Kidney (tissue), 14 donors: Measurements from ENCODE around the gene COL4A5. TPM values are rescaled to one million over a fixed set of nuclear protein-coding genes. Genes with fewer than 3 reads are reported as not detected.

Experiments used
- DNase-seq, 5 donors: peaks; one replicate each; pipeline ENCODE4 v3.0.0-alpha.2; 2013 to 2020
- FAIRE-seq: peaks from 2 replicates; lab custom pipeline; 2012; peaks lifted over from hg19 to GRCh38; lab: Jason Lieb, UNC
- H3K27ac ChIP-seq, 2 donors: one replicate each; pipeline ENCODE4 v1.7.0; 2013; ENCODE audit warnings: low read depth in 2 of 2, low read length in 2 of 2, inconsistent platforms in 1 of 2
- H3K27me3 ChIP-seq: one replicate; pipeline ENCODE4 v1.7.1; 2013; ENCODE audit warnings: low read length, inconsistent platforms; ENCODE audit not compliant: control insufficient read depth, insufficient read depth
- H3K36me3 ChIP-seq, 3 donors: one replicate each; pipeline versions ENCODE4 v1.7.0 to v1.7.1; 2013; ENCODE audit warnings: low read length in 3 of 3, control low read depth in 1 of 3, inconsistent platforms in 1 of 3; ENCODE audit not compliant: insufficient read depth in 3 of 3, control insufficient read depth in 2 of 3
- H3K4me1 ChIP-seq, 3 donors: one replicate each; pipeline versions ENCODE4 v1.7.0 to v1.7.1; 2013; ENCODE audit warnings: low read length in 3 of 3, inconsistent platforms in 1 of 3, low read depth in 1 of 3; ENCODE audit not compliant: control insufficient read depth in 2 of 3, insufficient read depth in 2 of 3
- H3K4me3 ChIP-seq, 3 donors: one replicate each; pipeline versions ENCODE4 v1.7.0 to v1.8.1; 2013; ENCODE audit warnings: low read length in 3 of 3, control low read depth in 1 of 3, inconsistent platforms in 1 of 3
- H3K9ac ChIP-seq, 3 donors: one replicate each; pipeline versions ENCODE4 v1.7.0 to v1.7.1; 2013; ENCODE audit warnings: low read length in 3 of 3, control low read depth in 1 of 3, inconsistent platforms in 1 of 3
- H3K9me3 ChIP-seq, 3 donors: one replicate each; pipeline versions ENCODE4 v1.7.0 to v1.7.1; 2013; ENCODE audit warnings: low read length in 3 of 3, control low read depth in 1 of 3, inconsistent platforms in 1 of 3; ENCODE audit not compliant: control insufficient read depth in 2 of 3, insufficient read depth in 1 of 3
- intact Hi-C: fragments of 100-400 bp; cut with DNase I; formaldehyde crosslinking; loops from one replicate; pipeline ENCODE4 v1.11.1; 2022
- polyA plus RNA-seq: library from polyadenylated mRNA; stranded (reverse); fragments of 350-450 nt; fragmentation: Illumina TruSeq; extraction: RNeasy Lipid Tissue Mini Kit (QIAGEN cat#74804); gene quantifications from one replicate; pipeline ENCODE4 v1.2.3, GENCODE V29; 2014; ENCODE audit warnings: low read depth, low replicate concordance; ENCODE audit not compliant: insufficient read depth
- total RNA-seq: library from RNA; stranded (reverse); fragmentation: NEBNext Ultra II Directional; extraction: Animal tissue kit (Norgen Biotek cat#: 25700); gene quantifications from one replicate; pipeline ENCODE4 v1.2.1, GENCODE V29; 2021
- TF ChIP-seq, protein P1 (sequence below): IDR thresholded peaks from 3 replicates; pipeline ENCODE4 v1.5.1; 2012; ENCODE audit warnings: mild to moderate bottlenecking, moderate library complexity, borderline replicate concordance; ENCODE audit not compliant: insufficient read depth; ENCODE audit errors: extremely low read depth
- donor health status: control.
- donor health status: control.
- donor health status: control.
- donor health status: control.
- donor health status: control.
- donor health status: DM: yes; HTN: yes; CAD: no.
- donor health status: Normal renal cell carcinoma (clear cell type).

COL4A5 gene
- total and polyA plus RNA-seq, 2 donors from 2014 or later, result 11.9 to 23.9 TPM

DNA sequence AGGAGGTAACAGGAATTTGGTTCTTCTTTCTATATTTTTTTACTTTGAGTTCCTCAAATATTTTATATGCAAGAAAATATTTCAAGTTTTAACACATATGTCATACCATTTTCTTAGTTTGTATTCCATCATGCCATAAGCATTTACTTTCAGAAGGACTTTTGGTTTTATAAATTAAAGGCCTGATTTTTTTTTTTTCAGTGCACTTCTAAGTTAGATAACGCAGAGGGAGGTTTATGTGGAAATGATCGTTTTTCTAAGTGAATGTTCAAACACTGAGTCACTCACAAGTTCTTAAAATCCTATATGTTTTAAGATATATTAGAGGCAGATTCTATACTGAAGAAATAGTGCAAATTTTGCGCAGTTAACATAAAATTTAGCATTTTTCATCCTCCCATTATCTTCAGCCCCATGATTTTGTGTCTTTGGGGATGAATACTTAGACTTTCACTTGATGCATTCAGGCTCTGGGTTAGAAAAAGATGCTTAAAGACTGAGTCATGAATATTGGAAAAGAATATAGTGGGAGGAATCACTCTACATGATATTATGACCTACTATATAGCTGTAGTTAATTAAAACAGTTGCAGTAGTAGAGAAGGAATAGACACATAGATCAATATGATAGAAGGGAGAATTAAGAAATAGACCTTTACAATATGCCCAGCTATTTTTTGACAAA is 54.9 kb downstream of the COL4A5 start:
- DNase-seq (no peak), FAIRE-seq (peak; percentile 75)
- H3K27ac ChIP-seq, result no peak overlapping the region
- H3K9ac ChIP-seq, result no peak overlapping the region
- TF ChIP-seq, protein P1, sequence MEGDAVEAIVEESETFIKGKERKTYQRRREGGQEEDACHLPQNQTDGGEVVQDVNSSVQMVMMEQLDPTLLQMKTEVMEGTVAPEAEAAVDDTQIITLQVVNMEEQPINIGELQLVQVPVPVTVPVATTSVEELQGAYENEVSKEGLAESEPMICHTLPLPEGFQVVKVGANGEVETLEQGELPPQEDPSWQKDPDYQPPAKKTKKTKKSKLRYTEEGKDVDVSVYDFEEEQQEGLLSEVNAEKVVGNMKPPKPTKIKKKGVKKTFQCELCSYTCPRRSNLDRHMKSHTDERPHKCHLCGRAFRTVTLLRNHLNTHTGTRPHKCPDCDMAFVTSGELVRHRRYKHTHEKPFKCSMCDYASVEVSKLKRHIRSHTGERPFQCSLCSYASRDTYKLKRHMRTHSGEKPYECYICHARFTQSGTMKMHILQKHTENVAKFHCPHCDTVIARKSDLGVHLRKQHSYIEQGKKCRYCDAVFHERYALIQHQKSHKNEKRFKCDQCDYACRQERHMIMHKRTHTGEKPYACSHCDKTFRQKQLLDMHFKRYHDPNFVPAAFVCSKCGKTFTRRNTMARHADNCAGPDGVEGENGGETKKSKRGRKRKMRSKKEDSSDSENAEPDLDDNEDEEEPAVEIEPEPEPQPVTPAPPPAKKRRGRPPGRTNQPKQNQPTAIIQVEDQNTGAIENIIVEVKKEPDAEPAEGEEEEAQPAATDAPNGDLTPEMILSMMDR, result no peak
- no peaks in the 10 kb centered on the region for H3K27me3 ChIP-seq
- intact Hi-C loops, result no loop called here
- no peaks in the 10 kb centered on the region for H3K36me3 ChIP-seq
- H3K4me1 ChIP-seq, result no peaks in the 10 kb centered on the region
- no peaks in the 10 kb centered on the region for H3K9me3 ChIP-seq
- H3K4me3 ChIP-seq, result no peak overlapping the region

DNA sequence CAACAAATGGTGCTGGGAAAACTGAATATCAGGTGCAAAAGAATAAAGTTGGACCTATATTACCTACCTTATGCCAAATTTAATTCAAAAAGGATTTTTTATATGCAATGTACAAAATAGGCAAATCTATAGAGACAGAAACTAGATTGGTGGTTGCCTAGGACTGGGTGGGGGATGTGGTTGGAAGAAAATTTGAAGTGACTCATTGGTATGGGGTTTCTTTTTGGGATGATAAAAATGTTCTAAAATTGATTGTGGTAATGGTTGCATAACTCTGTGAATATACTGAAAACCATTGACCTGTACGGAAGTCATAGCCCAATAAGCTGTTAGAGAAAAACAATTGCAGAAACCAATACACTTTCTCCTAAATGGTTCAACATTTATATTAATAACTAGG is 72.1 kb downstream of the COL4A5 start:
- Histone ChIP-seq H3K9ac (no peak overlapping the region), H3K27ac (no peak overlapping the region), H3K27me3 (no peaks in the 10 kb centered on the region), H3K4me1 (no peaks in the 10 kb centered on the region), H3K36me3 (no peaks in the 10 kb centered on the region), H3K9me3 (no peaks in the 10 kb centered on the region), H3K4me3 (no peak overlapping the region)
- TF ChIP-seq, protein P1, result no peak
- DNase-seq (no peak), FAIRE-seq (no peak)
- intact Hi-C loops, result no loop called here

DNA sequence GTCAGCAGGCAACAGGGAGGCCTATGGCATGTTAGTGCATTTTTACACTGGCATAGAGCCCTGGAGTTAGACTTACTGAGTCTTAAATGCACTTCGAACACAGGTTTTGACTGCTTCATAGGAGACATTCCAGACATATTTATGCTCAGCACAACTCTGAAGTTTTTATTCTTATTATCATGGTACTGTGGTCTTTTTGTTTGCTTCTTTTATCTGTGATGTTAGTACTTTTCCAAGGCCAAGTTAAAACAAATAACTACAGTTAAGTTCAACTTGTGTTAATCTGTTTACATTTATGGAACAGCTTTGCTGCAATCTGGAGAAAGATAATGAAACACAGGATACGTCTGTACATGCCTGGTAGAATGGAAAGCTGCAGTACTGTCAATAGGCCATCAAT is 76.5 kb downstream of the COL4A5 start:
- H3K9me3 ChIP-seq, result no peaks in the 10 kb centered on the region
- H3K36me3 ChIP-seq, result no peaks in the 10 kb centered on the region
- H3K27me3 ChIP-seq, result no peaks in the 10 kb centered on the region
- FAIRE-seq (no peak), DNase-seq (no peak)
- H3K9ac ChIP-seq, result no peak overlapping the region
- no peaks in the 10 kb centered on the region for H3K4me1 ChIP-seq
- intact Hi-C loops, result no loop called here
- no peak overlapping the region for H3K27ac ChIP-seq
- no peak overlapping the region for H3K4me3 ChIP-seq
- TF ChIP-seq, protein P1, result no peak

DNA sequence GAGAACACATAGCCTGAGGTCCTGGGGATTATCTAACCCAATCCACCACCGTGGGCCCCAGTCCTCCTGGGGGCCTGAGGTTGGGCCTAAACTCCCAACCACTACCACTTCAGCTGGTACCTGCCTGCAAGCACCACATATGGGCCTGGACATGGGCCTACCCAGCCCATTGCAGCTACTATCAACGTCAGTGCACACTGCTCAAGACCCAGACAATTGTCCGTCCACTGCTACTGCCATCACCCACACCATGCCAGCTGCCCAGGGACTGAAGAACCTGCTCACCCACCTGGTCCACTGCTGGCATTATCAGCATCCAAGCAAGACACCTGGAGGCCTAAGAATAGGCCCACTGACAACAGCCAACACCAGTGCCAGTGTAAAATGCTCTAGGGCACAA is 88.1 kb downstream of the COL4A5 start:
- H3K36me3 ChIP-seq, result no peaks in the 10 kb centered on the region
- peaks cover 3% of the 10 kb centered on the region for H3K27me3 ChIP-seq
- intact Hi-C loops, result no loop called here
- H3K4me3 ChIP-seq, result no peak overlapping the region
- FAIRE-seq (no peak), DNase-seq (no peak)
- no peaks in the 10 kb centered on the region for H3K4me1 ChIP-seq
- TF ChIP-seq, protein P1, result no peak
- H3K9me3 ChIP-seq, result no peaks in the 10 kb centered on the region
- no peak overlapping the region for H3K27ac ChIP-seq
- H3K9ac ChIP-seq, result no peak overlapping the region
